ENCODE data around the gene SLC35G6.
"Not testable (repeated sequence)": the region's sequence is repeated elsewhere in the genome, so short reads cannot be mapped to it uniquely, and the experiment has no call there.

The SLC35G6 gene

GRCh38 chr17:7479213-7480088 lies 1.8 kb upstream of the SLC35G6 start, which contains the start of gene ZBTB4:
Gene ZBTB4, minus strand, starts transcription at chr17:7479631. Its CDS starts 12,830 bp downstream, at chr17:7466801.
- H3K4me3 Mint-ChIP-seq: peak within 1 kb of the TSS; percentile 93 to 99 (median 95)
- H3K27ac Mint-ChIP-seq: peak within 1 kb of the TSS; percentile 100
- no peaks in the 10 kb centered on the region for H3K27me3 Mint-ChIP-seq (ENCODE audit: low read depth)
- peaks cover 5% of the 10 kb centered on the region for H3K36me3 Mint-ChIP-seq (ENCODE audit: low read depth)
- no peaks in the 10 kb centered on the region for H3K9me3 Mint-ChIP-seq
- H3K4me1 Mint-ChIP-seq: peaks cover 65% of the 10 kb centered on the region
- TF ChIP-seq CTCF (IDR thresholded peaks at IDR 0.05; ENCODE audit: unreplicated experiment in 3 of 3): no peak

DNA sequence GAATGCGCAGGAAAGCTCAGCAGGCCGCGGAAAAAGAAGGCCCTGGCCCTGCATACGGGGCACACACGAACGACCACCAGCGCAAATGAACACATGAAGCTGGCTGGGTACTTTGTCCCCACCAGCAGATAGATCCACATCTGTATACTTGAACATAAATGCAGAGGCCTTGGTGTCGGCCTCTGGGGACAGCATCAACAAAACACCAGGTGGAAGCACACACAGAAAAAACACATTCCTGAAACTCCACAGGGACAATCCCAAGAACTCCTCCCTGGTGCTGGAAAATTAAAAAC lies 1.2 kb upstream of the SLC35G6 start:
- Mint-ChIP-seq H3K4me1 (peaks cover 70% of the 10 kb centered on the region), H3K4me3 (peak overlapping the region; percentile 93 to 99 (median 95)), H3K27me3 (ENCODE audit: low read depth) (no peaks in the 10 kb centered on the region), H3K9me3 (no peaks in the 10 kb centered on the region), H3K27ac (peak overlapping the region; percentile 100), H3K36me3 (ENCODE audit: low read depth) (peaks cover 5% of the 10 kb centered on the region)
- no peak for TF ChIP-seq CTCF (IDR thresholded peaks at IDR 0.05; ENCODE audit: unreplicated experiment in 3 of 3)

- Mint-ChIP-seq H3K4me3 (peak overlapping the region; percentile 93 to 98 (median 97)), H3K4me1 (peaks cover 72% of the 10 kb centered on the region), H3K27ac (peak overlapping the region; percentile 100)
- H3K36me3 Mint-ChIP-seq (ENCODE audit: low read depth); H3K9me3 Mint-ChIP-seq; H3K27me3 Mint-ChIP-seq (ENCODE audit: low read depth): not testable (repeated sequence)
Observed at GRCh38 chr17:7481842-7482741, 846 bp downstream of the SLC35G6 start.

- not testable (repeated sequence) for H3K9me3 Mint-ChIP-seq; H3K27me3 Mint-ChIP-seq (ENCODE audit: low read depth)
- H3K36me3 Mint-ChIP-seq (ENCODE audit: low read depth): peaks cover 14% of the 10 kb centered on the region
- peaks cover 72% of the 10 kb centered on the region for H3K4me1 Mint-ChIP-seq
- H3K27ac Mint-ChIP-seq: peak overlapping the region; percentile 100
- peak overlapping the region; percentile 93 to 98 (median 97) for H3K4me3 Mint-ChIP-seq
Observed at GRCh38 chr17:7482742-7483088, 1.5 kb downstream of the SLC35G6 start.

DNA sequence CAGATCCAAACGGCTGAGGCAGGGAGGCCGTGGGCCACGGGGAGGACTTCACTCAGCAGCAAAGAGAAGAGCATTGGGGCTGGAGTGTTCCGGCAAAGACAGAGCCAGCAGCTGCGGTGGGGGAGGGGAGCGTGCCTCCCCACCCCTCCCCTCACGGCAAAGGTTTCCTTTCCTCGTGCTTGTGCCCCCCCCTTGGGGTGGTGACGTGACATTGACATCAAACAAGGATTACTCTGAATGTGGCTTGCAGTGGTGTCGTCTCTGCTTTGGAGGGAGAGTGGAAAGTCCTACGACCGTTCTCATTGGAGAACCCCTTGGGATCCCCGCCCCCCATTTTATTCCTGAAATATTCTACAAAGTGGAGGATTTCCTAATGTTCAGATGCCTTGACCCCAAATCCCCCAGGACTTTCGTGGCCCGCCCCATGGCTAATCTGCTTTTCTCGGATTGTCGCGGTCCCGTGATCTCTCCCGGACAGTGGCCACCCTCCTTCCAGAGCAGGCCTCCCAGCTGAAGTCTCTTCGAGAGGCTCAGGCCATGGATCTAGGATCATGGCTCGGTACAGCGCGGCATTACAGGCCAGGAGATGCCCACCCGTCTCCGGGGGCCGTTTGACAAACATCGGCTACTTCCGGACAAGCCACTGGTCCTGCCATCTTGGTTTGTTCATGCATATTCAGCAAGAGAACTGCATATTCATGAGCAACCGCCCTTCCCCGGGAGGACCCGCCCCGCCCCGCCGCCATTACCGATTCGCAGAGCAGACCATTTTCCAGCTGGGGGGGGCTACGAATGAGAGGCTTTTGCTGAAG lies 2.2 kb downstream of the SLC35G6 start:
- Mint-ChIP-seq H3K27ac (peak overlapping the region; percentile 100), H3K9me3 (no peaks in the 10 kb centered on the region), H3K27me3 (ENCODE audit: low read depth) (no peaks in the 10 kb centered on the region), H3K4me3 (peak overlapping the region; percentile 93 to 98 (median 97)), H3K4me1 (peaks cover 67% of the 10 kb centered on the region), H3K36me3 (ENCODE audit: low read depth) (peaks cover 14% of the 10 kb centered on the region)
- TF ChIP-seq CTCF (IDR thresholded peaks at IDR 0.05; ENCODE audit: unreplicated experiment in 3 of 3): no peak

DNA sequence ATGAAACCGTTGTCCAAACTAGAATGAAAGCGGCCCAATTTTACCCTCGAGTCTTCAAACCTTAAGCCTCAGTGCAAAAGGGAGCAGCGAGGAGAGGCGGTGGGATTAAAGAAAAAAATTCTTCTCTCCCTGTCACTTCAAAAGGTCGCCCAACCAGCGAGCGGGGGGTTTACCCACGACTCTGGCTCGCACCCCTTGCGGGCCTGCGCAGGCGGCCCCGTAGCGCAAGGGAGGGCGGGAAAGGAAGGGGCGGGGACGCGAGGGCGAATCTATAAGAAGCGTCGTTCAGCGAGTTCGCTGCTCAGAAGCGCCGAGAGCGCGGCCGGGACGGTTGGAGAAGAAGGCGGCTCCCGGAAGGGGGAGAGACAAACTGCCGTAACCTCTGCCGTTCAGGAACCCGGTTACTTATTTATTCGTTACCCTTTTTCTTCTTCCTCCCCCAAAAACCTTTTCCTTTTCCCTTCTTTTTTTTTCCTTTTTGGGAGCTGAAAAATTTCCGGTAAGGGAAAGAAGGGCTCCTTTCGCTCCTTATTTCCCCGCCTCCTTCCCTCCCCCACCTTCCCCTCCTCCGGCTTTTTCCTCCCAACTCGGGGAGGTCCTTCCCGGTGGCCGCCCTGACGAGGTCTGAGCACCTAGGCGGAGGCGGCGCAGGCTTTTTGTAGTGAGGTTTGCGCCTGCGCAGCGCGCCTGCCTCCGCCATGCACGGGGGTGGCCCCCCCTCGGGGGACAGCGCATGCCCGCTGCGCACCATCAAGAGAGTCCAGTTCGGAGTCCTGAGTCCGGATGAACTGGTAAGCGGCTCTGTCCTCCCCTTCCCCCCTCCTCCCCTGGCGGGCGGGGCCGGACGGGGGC lies 3.0 kb downstream of the SLC35G6 start, which contains the start of gene POLR2A:
Gene POLR2A (plus strand): TSS at position 300 of the 852 bp plus-strand sequence.
- Mint-ChIP-seq H3K36me3 (ENCODE audit: low read depth) (peaks cover 21% of the 10 kb centered on the region), H3K4me1 (peaks cover 73% of the 10 kb centered on the region), H3K4me3 (peak within 1 kb of the TSS; percentile 93 to 98 (median 97)), H3K27me3 (ENCODE audit: low read depth) (no peaks in the 10 kb centered on the region), H3K27ac (peak within 1 kb of the TSS; percentile 100), H3K9me3 (no peaks in the 10 kb centered on the region)
- no peak for TF ChIP-seq CTCF (IDR thresholded peaks at IDR 0.05; ENCODE audit: unreplicated experiment in 3 of 3)

All from nephron (organoid).